Neural cell (in vitro differentiated cells): ENCODE measurements around the gene TOPBP1. TPM values are rescaled to one million over a fixed set of nuclear protein-coding genes. Genes with fewer than 3 reads are reported as not detected.

Experiments used
- H2AFZ ChIP-seq: fragments of 200-600, 300-800 bp; sonication (generic), shearing (Covaris generic); 2 replicates; pipeline ENCODE4 v1.6.0; 2014; ENCODE audit warnings: low read depth, mild to moderate bottlenecking, antibody characterized with exemption, low read length, moderate library complexity
- H3F3A ChIP-seq: fragments of 200-600 bp; shearing (Covaris generic); 2 replicates; pipeline ENCODE4 v1.6.1; 2016; ENCODE audit warnings: mild to moderate bottlenecking, moderate library complexity, mixed read lengths, antibody characterized with exemption, low read length; ENCODE audit not compliant: insufficient read depth, poor library complexity, severe bottlenecking
- H3K27ac ChIP-seq: fragments of 200-600, 300-800 bp; sonication (generic), shearing (Covaris generic); 2 replicates; pipeline ENCODE4 v1.5.1; 2014; ENCODE audit warnings: mild to moderate bottlenecking, low read length, moderate library complexity
- H3K27me3 ChIP-seq: fragments of 300-800, 200-600 bp; sonication (generic), shearing (Covaris generic); 2 replicates; pipeline ENCODE4 v1.6.0; 2014; ENCODE audit warnings: mild to moderate bottlenecking, low read depth, low read length, moderate library complexity; ENCODE audit not compliant: insufficient read depth
- H3K36me3 ChIP-seq: fragments of 300-800, 200-600 bp; sonication (generic), shearing (Covaris generic); 2 replicates; pipeline ENCODE4 v1.5.1; 2014; ENCODE audit warnings: mild to moderate bottlenecking, antibody characterized with exemption, low read length, moderate library complexity; ENCODE audit not compliant: insufficient read depth
- H3K4me2 ChIP-seq: fragments of 300-800, 200-600 bp; sonication (generic), shearing (Covaris generic); 2 replicates; pipeline ENCODE4 v1.6.0; 2014; ENCODE audit warnings: mild to moderate bottlenecking, low read length
- H3K4me3 ChIP-seq: fragments of 300-800, 200-600 bp; sonication (generic), shearing (Covaris generic); 2 replicates; pipeline ENCODE4 v1.5.1; 2014; ENCODE audit warnings: mild to moderate bottlenecking, low read length, moderate library complexity
- H3K79me2 ChIP-seq: fragments of 200-600 bp; shearing (Covaris generic); replicated peaks from 2 replicates; pipeline ENCODE4 v1.6.0; 2014; ENCODE audit warnings: mild to moderate bottlenecking, low read length, moderate library complexity; ENCODE audit not compliant: insufficient read depth
- H3K9ac ChIP-seq: fragments of 300-800, 200-600 bp; sonication (generic), shearing (Covaris generic); 2 replicates; pipeline ENCODE4 v1.6.1; 2016; ENCODE audit warnings: mild to moderate bottlenecking, low read length, mixed read lengths
- H3K9me2 ChIP-seq: fragments of 200-600 bp; shearing (Covaris generic); 2 replicates; pipeline ENCODE4 v1.6.1; 2016; ENCODE audit warnings: mild to moderate bottlenecking, low read length, mixed read lengths; ENCODE audit not compliant: insufficient read depth
- H3K9me3 ChIP-seq: fragments of 200-600, 300-800 bp; sonication (generic), shearing (Covaris generic); 2 replicates; pipeline ENCODE4 v1.6.1; 2016; ENCODE audit warnings: mild to moderate bottlenecking, mixed run types, low read length, moderate library complexity, mixed read lengths
- H4K20me1 ChIP-seq: fragments of 200-600 bp; shearing (Covaris generic); 2 replicates; pipeline ENCODE4 v1.6.1; 2016; ENCODE audit warnings: mild to moderate bottlenecking, mixed run types; ENCODE audit not compliant: insufficient read depth
- CTCF ChIP-seq: fragments of 450-650 bp; IDR thresholded peaks from 2 replicates; pipeline ENCODE4 v1.5.1; 2014; ENCODE audit warnings: antibody characterized with exemption, mild to moderate bottlenecking, moderate library complexity; ENCODE audit not compliant: poor library complexity, severe bottlenecking
- EP300 ChIP-seq: fragments of 450-650 bp; conservative IDR thresholded peaks from 2 replicates; pipeline ENCODE4 v1.6.1; 2014; ENCODE audit warnings: antibody characterized with exemption, mild to moderate bottlenecking, moderate library complexity; ENCODE audit not compliant: poor library complexity, severe bottlenecking
- EZH2 ChIP-seq: fragments of 200-600, 300-800 bp; shearing (Covaris generic), sonication (generic); IDR thresholded peaks from 2 replicates; pipeline ENCODE4 v1.6.1; 2014; ENCODE audit warnings: antibody characterized with exemption, low read length, borderline replicate concordance, mild to moderate bottlenecking; ENCODE audit not compliant: insufficient read depth, poor library complexity, severe bottlenecking
- MXI1 ChIP-seq: fragments of 450-650 bp; conservative IDR thresholded peaks from 2 replicates; pipeline ENCODE4 v1.6.1; 2014; ENCODE audit warnings: antibody characterized with exemption, mild to moderate bottlenecking; ENCODE audit not compliant: poor library complexity, severe bottlenecking
- POLR2AphosphoS5 ChIP-seq: IDR thresholded peaks from 2 replicates; pipeline ENCODE4 v1.6.1; 2012
- RAD21 ChIP-seq: fragments of 450-650 bp; conservative IDR thresholded peaks from 2 replicates; pipeline ENCODE4 v1.6.1; 2014; ENCODE audit warnings: antibody characterized with exemption, mild to moderate bottlenecking, moderate library complexity
- REST ChIP-seq: IDR thresholded peaks from 2 replicates; pipeline ENCODE4 v1.6.1; 2012; ENCODE audit warnings: borderline replicate concordance
- SMC3 ChIP-seq: fragments of 450-650 bp; conservative IDR thresholded peaks from 2 replicates; pipeline ENCODE4 v1.6.1; 2014; ENCODE audit warnings: antibody characterized with exemption, mild to moderate bottlenecking, moderate library complexity; ENCODE audit not compliant: poor library complexity
- TAF1 ChIP-seq: IDR thresholded peaks from 2 replicates; pipeline ENCODE4 v1.6.1; 2012; ENCODE audit warnings: low read depth
- polyA plus RNA-seq: library from polyadenylated mRNA; depleted of rRNA; stranded (reverse); fragments of >200 nt; gene quantifications from 2 replicates; pipeline ENCODE4 v1.2.3, GENCODE V29; 2014

The TOPBP1 gene
- polyA plus RNA-seq, 1 donor from 2014 or later: 46.6 TPM

- peak overlapping the region; percentile 82 for H3K9ac ChIP-seq
- peaks cover 6% of the 10 kb centered on the region for H3K36me3 ChIP-seq
- H3K9me2 ChIP-seq: no peaks in the 10 kb centered on the region
- H3K4me3 ChIP-seq: peak overlapping the region; percentile 63
- TF ChIP-seq EP300 (no peak), SMC3 (peak; percentile 63), MXI1 (peak; percentile 57), CTCF (peak; percentile 52), RAD21 (peak; percentile 39)
- H3K79me2 ChIP-seq: peaks cover 21% of the 10 kb centered on the region
- H3K27ac ChIP-seq: peak overlapping the region; percentile 90
- no peaks in the 10 kb centered on the region for H3F3A ChIP-seq
- H2AFZ ChIP-seq: no peak overlapping the region
- H3K9me3 ChIP-seq: no peaks in the 10 kb centered on the region
- H3K4me2 ChIP-seq: peak overlapping the region; percentile 65
- no peaks in the 10 kb centered on the region for H4K20me1 ChIP-seq
- no peaks in the 10 kb centered on the region for H3K27me3 ChIP-seq
These were observed 88.6 kb downstream of the TOPBP1 start for GRCh38 chr3:133573054-133573628.

DNA sequence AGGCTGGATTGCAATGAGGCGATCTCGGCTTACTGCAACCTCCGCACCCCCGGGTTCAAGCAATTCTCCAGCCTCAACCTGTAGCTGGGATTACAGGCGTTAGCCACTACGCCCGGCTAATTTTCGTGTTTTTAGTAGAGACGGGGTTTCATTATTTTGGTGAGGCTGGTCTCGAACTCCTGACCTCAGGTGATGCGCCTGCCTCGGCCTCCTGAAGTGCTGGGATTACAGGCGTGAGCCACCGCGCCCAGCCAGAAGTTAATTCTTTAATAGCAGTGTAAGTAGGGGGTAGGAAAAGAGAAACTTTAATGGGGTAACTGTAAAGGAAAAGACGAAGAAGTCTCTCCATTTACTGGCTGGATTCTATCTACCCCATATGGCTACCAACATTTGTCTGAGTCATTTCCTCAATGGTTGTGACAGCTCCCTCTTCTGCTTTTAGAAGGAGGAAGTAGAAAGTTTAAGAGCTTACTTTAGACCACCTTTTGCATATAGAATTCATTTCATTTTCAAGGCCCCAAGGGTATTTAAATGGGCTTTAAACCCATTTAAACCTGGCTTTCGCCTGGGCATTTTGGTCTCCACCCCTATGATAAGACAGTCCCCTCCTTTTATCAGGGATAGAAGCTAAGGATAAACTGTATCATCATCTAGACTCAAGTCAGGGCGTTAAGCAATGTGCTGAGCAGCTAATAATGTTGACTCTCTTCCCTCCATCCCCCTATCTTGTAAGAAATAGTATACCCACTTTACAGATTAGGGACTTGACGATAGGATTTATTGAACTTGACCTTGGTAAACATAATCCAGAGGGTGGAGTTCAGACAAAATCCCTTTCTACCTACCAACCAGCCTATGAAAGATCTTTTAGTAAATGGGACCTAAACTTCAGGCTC, 89.3 kb downstream of the TOPBP1 start:
- peaks cover 21% of the 10 kb centered on the region for H3K79me2 ChIP-seq
- H3K4me3 ChIP-seq: peak overlapping the region; percentile 63
- no peaks in the 10 kb centered on the region for H3K9me3 ChIP-seq
- H3K9me2 ChIP-seq: no peaks in the 10 kb centered on the region
- no peaks in the 10 kb centered on the region for H3F3A ChIP-seq
- TF ChIP-seq CTCF (no peak), SMC3 (no peak), MXI1 (no peak), REST (no peak), TAF1 (no peak), EZH2 (no peak), POLR2AphosphoS5 (no peak), EP300 (no peak), RAD21 (no peak)
- no peaks in the 10 kb centered on the region for H3K27me3 ChIP-seq
- H3K4me2 ChIP-seq: peak overlapping the region; percentile 65
- no peaks in the 10 kb centered on the region for H4K20me1 ChIP-seq
- H3K9ac ChIP-seq: peak overlapping the region; percentile 30
- H3K36me3 ChIP-seq: peaks cover 6% of the 10 kb centered on the region
- H3K27ac ChIP-seq: peak overlapping the region; percentile 6
- no peak overlapping the region for H2AFZ ChIP-seq
